SH-SY5Y (cell line): Measurements from ENCODE around the gene CRAT.

ENCODE experiments used
- GATA2 ChIP-seq: IDR thresholded peaks from 2 replicates; pipeline ENCODE4 v1.6.1; 2011; ENCODE audit warnings: mild to moderate bottlenecking, low read depth, low read length
- GATA3 ChIP-seq: IDR thresholded peaks from 2 replicates; pipeline ENCODE4 v1.6.1; 2011; ENCODE audit warnings: low read depth, mild to moderate bottlenecking, low read length, moderate library complexity

DNA sequence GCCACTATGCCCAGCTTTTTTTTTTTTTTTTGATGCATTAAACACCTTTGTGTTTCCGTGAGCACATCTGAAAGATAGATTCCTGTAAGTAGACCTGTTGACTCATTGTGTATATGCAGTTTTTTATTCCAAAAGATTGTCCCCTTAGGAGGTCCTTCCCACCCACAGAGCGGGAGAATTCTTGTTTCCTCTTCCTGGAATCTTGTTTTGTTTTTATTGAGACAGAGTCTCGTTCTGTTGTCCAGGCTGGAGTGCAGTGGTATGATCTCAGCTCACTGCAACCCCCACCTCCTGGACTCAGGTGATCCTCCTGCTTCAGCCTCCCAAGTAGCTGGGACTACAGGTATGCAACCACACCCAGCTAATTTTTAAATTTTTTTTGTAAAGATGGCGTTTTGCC lies 8.2 kb upstream of the CRAT start:
- TF ChIP-seq GATA3 (no peak), GATA2 (no peak)
